Fibroblast of skin of left quadriceps (primary cell): ENCODE measurements around the gene MPC1L.
A peak's percentile ranks its signal among the peaks of the same experiment; 100 is the strongest.

Source experiments
- DNase-seq, 2 experiments: peaks; one replicate each; pipeline ENCODE4 v3.0.0-alpha.2; 2013; ENCODE audit warnings: low read depth in 2 of 2

The MPC1L gene

GRCh38 chrX:40628506-40628905, 5.3 kb downstream of the MPC1L start:
- DNase-seq: no peak

GRCh38 chrX:40632199-40632598, 9.0 kb downstream of the MPC1L start:
- DNase-seq: no peak

GRCh38 chrX:40637687-40638086, 14.5 kb downstream of the MPC1L start:
- no peak for DNase-seq

- no peak for DNase-seq
These were observed 20.9 kb downstream of the MPC1L start for GRCh38 chrX:40644176-40644575.

DNA sequence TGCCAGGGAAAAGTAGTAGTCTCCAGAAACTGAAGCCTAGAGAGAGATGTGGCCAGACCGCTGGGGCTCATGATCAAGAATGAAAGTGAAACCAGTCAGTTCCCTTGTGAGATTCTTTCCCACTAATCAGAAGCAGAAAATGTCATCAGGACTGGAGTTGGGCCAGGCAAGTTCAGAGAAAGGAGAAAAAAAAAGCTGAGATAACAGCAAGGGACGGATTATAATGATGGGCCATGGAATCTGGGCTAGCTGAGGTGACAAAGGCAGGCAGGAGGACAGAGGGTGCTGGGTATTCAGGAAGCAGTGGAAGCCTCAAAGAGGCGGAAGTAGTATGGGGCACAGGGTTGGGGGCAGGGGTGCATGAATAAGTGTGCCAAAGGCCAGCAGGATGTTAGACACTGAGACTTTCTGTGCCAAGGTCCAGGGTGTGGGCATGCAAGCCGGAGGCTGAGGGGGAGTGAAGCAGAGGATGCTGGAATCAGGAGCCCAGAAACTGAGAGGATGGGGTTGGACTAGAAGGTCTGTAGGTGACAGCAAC, 21.7 kb downstream of the MPC1L start:
- peak; percentile 36 to 47 for DNase-seq

- no peak for DNase-seq
These were observed 23.5 kb downstream of the MPC1L start for GRCh38 chrX:40646489-40647306.

DNA sequence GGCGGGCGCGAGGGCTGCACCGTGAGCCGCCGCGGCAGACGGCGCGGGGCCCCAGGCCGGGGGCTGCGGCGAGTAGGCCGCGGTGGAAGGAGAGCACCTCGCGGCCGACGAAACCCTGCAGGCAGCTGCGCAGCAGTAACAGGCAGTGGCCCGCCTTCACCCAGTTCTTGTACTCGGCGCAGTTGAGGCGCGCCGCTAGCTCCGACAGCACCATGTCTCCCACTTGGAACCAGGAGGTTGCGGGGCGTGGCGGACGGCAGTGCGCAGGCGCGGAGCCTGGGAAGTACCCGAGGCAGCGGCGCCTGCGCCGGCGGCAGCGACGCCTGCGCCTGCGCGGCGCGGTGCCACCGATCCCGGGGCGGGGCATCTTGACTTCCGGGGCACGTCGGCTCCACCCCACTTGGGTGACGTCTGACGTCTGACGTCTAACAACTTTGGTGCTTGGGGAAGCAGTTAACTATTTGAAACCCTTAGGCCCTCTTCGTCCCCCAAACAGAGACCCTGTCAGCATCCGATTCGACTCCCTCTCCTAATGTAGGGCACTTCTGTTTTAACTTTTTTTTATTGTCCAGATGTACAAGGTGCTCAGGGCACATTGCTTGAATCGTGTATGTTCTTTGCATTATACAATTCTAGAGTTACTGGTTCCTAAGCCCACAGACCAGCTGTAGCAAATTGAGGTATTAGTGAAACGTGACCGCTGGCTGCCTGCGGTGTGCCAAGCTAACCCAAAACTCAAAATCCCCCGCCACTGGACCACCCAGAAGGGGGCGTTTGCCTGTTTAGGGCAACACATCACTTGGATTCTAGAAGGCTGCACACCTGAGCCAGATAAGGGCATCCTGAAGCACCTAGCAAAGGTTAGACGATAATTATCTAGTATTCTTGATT, 24.3 kb downstream of the MPC1L start, which contains the start of gene CXorf38:
Gene CXorf38, minus strand, starts transcription at position 255 of the 891 bp plus-strand sequence. Its CDS starts 41 bp downstream, at position 214.
- peak; percentile 72 to 74 for DNase-seq

GRCh38 chrX:40651620-40652223, 28.5 kb downstream of the MPC1L start:
- peak in 1 of 2 experiments; percentile 17 for DNase-seq

GRCh38 chrX:40652664-40653063, 29.4 kb downstream of the MPC1L start:
- DNase-seq: no peak

- no peak for DNase-seq
These were observed 30.3 kb downstream of the MPC1L start for GRCh38 chrX:40653535-40653934.

DNA sequence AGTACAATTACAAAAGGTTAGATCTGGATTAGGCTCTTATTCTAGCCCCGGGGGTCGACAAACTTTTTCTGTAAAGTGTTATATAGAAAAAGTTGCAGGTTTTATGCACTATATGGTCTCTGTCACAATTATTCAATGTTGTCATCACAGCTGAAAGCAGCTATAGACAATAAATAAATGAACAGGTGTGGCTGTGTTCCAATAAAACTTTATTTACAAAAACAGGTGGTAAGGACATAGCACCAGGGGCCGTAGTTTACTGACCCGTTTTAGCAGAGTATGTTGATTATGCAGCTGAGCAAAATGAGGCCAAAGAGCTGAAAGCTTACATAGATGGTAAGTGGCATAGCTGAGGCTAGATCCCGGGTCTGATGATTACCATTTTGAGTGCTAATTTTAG, 37.2 kb downstream of the MPC1L start:
- DNase-seq: no peak

GRCh38 chrX:40661489-40661888, 38.3 kb downstream of the MPC1L start:
- no peak for DNase-seq

GRCh38 chrX:40663078-40663740, 40.0 kb downstream of the MPC1L start:
- no peak for DNase-seq

DNA sequence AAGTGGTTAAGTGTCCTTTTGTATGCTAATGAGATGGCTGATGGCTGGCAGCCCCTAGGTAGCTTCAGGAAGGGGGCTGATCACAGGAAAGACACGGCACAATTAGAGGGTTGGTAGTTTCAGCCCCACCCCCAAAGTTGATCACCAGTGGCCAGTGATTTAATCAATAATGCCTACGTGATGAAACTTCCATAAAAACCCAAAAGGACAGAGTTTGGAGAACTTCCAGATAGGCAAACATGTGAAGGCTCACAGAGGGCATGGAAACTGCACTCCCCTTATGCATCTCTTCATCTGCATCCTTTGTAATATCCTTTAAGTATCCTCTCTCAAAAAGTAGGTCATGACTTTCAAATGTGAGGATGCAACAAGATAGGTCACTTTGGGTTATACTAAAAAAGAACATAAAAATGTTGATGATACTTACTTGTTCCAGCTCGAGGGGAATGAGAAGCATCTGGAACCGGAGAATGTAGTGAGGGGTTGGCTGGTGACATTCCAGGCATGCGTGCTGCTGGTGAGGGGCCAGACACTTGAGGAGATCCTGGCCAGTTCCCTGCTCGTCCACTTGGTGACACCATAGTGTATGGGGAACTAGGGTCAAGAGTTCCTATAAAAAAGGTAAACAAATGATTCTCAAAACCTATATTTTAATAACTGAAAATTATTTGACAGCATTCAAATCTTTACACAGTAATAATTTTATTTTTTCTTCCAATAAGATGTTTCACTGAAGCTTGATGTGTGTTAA, 40.8 kb downstream of the MPC1L start:
- DNase-seq: no peak

- no peak for DNase-seq
These were observed 47.9 kb downstream of the MPC1L start for GRCh38 chrX:40671126-40671525.
